B cell (primary cell): ENCODE results near the gene RGS11.

Source experiments
- CTCF ChIP-seq: fragments of 200-600 bp; IDR thresholded peaks from one replicate; pipeline ENCODE4 v1.8.0; 2022; ENCODE audit warnings: antibody characterized with exemption, mild to moderate bottlenecking
- EZH2 ChIP-seq: IDR thresholded peaks from 2 replicates; pipeline ENCODE4 v1.6.1; 2012; ENCODE audit warnings: borderline replicate concordance, low read depth, mild to moderate bottlenecking, moderate library complexity, low read length; ENCODE audit not compliant: insufficient read depth, poor library complexity, severe bottlenecking

GRCh38 chr16:317583-317982 is 41.8 kb upstream of the RGS11 start:
- TF ChIP-seq CTCF = no peak
- TF ChIP-seq EZH2 = no peak
